T-helper 2 cell treated with Interferon-gamma antibody and Interleukin-4, amounts not matched to agents 100 ng/mL and 5 ng/mL, for 36 hours (primary cell): ENCODE results near the gene KRT17. TPM values are rescaled to one million over a fixed set of nuclear protein-coding genes. Genes with fewer than 3 reads are reported as not detected.
"Not testable (repeated sequence)": the region's sequence is repeated elsewhere in the genome, so short reads cannot be mapped to it uniquely, and the experiment has no call there.

ENCODE experiments used
- intact Hi-C: fragments of 100-400 bp; cut with micrococcal nuclease; formaldehyde crosslinking; loops from one replicate; pipeline ENCODE4 v1.15.1; 2023
- total RNA-seq: library from RNA; stranded (reverse); gene quantifications from 2 replicates; pipeline ENCODE4 v1.2.3, GENCODE V29; 2022

The KRT17 gene
- total RNA-seq, 1 donor from 2014 or later, result not detected

GRCh38 chr17:41578971-41579370 is 45.4 kb downstream of the KRT17 start:
- intact Hi-C loops, result loop anchor here (2.0 kb wide), 1 partner anchor 70 kb away; no protein-coding TSS in a partner anchor

DNA sequence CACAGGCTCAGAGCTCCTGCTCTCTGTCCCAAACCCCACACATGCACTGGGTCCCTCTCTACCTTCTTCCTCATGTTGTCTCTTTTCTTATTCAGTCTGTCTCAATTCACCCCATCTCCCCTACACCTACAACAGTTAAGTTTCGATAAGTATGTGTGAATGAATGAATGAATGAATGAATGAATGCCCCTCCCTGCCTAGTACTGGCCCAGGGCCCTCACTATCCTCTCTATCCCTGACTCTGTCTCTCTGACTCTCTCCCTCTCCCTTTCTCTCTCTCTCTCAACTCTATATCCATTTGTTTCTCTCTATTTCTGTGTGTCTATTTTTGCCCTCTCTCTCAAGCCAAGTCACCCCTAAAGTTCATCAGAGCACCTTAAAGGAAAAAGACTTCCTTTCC is 45.8 kb downstream of the KRT17 start:
- intact Hi-C loops, result loop anchor here (2.0 kb wide), 1 partner anchor 70 kb away; no protein-coding TSS in a partner anchor

- intact Hi-C loops, result not testable (repeated sequence)
These were observed 47.6 kb downstream of the KRT17 start for GRCh38 chr17:41576740-41577139.

GRCh38 chr17:41575336-41575735 is 49.0 kb downstream of the KRT17 start:
- intact Hi-C loops, result no loop called here

- intact Hi-C loops, result no loop called here
These were observed 52.6 kb downstream of the KRT17 start, which contains the start of gene KRT9 for GRCh38 chr17:41571561-41572434. TSS of gene KRT9 (minus strand) at chr17:41572059. CDS start at chr17:41571992, 67 bp downstream.

Other genes starting within 250 kb of the KRT17 start
- gene KRT34, start 242.3 kb downstream of the KRT17 start, total RNA-seq, result not detected in 2 replicates
- not detected in 2 replicates for gene KRT31, start 227.0 kb downstream of the KRT17 start, total RNA-seq
- gene KRT37, start 200.0 kb downstream of the KRT17 start, total RNA-seq, result not detected in 2 replicates
- not detected in 2 replicates for gene KRT38, start 183.6 kb downstream of the KRT17 start, total RNA-seq
- gene KRT32, start 157.2 kb downstream of the KRT17 start, total RNA-seq, result not detected in 2 replicates
- not detected in 2 replicates for gene KRT35, start 143.4 kb downstream of the KRT17 start, total RNA-seq
- not detected in 2 replicates for gene KRT36, start 134.7 kb downstream of the KRT17 start, total RNA-seq
- gene KRT13, start 119.0 kb downstream of the KRT17 start, total RNA-seq, result not detected in 2 replicates
- gene KRT15, start 105.7 kb downstream of the KRT17 start, total RNA-seq, result not detected in 2 replicates
- gene KRT19, start 96.3 kb downstream of the KRT17 start, total RNA-seq, result not detected in 2 replicates
- gene KRT9, start 52.5 kb downstream of the KRT17 start, total RNA-seq, result not detected in 2 replicates
- gene KRT14, start 37.7 kb downstream of the KRT17 start, total RNA-seq, result not detected in 2 replicates
- gene KRT16, start 11.8 kb downstream of the KRT17 start, total RNA-seq, result not detected in 2 replicates
- gene EIF1, start 64.3 kb upstream of the KRT17 start, total RNA-seq, result 751 and 753 TPM in 2 replicates
- not detected in 2 replicates for gene GAST, start 87.8 kb upstream of the KRT17 start, total RNA-seq
- 0.36 TPM in 2 replicates for gene HAP1, start 110.1 kb upstream of the KRT17 start, total RNA-seq
- 0.73 and 0.93 TPM in 2 replicates for gene JUP, start 162.1 kb upstream of the KRT17 start, total RNA-seq
- gene P3H4, start 187.4 kb upstream of the KRT17 start, total RNA-seq, result 3.8 and 6.1 TPM in 2 replicates
- 0.27 and 0.36 TPM in 2 replicates for gene FKBP10, start 188.4 kb upstream of the KRT17 start, total RNA-seq
- 42.8 and 43.4 TPM in 2 replicates for gene NT5C3B, start 211.7 kb upstream of the KRT17 start, total RNA-seq
- gene KLHL10, start 213.2 kb upstream of the KRT17 start, total RNA-seq, result 0.07 and 0.09 TPM in 2 replicates
- 20.4 and 22.1 TPM in 2 replicates for gene KLHL11, start 240.8 kb upstream of the KRT17 start, total RNA-seq